GM18499 (cell line): ENCODE data around the gene ZNF83.
"Not testable (repeated sequence)": the region's sequence is repeated elsewhere in the genome, so short reads cannot be mapped to it uniquely, and the experiment has no call there.

ENCODE experiments used
- ATAC-seq: cut with Tn5 transposase; IDR thresholded peaks from one replicate; pipeline ENCODE4 v1.9.1; 2021; ENCODE audit warnings: moderate number of reproducible peaks; ENCODE audit not compliant: insufficient read depth, unreplicated experiment

ZNF83 gene

GRCh38 chr19:52584736-52585440, 53.3 kb downstream of the ZNF83 start:
- ATAC-seq = no peak

GRCh38 chr19:52570000-52570861, 67.9 kb downstream of the ZNF83 start, which contains the start of gene ZNF701:
ZNF701 (plus strand) TSS chr19:52570287; CDS start chr19:52574148, 3,861 bp downstream.
- no peak for ATAC-seq

- ATAC-seq = not testable (repeated sequence)
Observed at GRCh38 chr19:52569638-52569999, 68.5 kb downstream of the ZNF83 start.

DNA sequence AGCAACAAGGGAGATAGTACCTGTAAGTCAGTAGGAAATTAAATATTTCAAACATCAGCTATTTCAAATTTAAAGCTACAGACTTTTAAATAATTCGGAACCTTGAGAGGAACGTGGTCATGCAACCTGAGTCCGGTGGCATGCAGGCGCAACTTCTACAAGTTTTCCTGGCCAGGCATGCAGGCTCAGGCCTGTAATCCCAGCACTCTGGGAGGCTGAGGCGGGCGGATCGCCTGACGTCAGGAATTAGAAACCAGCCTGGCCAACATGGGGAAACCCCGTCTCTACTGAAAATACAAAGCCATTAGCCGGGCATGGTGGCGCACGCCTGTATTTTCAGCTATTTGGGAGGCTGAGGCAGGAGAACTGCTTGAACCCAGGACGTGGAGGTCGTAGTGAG, 70.2 kb downstream of the ZNF83 start:
- ATAC-seq = no peak

- ATAC-seq = no peak
Observed at GRCh38 chr19:52566588-52566987, 71.6 kb downstream of the ZNF83 start.

- ATAC-seq = no peak
Observed at GRCh38 chr19:52566121-52566520, 72.0 kb downstream of the ZNF83 start.
